Mesendoderm (in vitro differentiated cells): ENCODE measurements around the gene SRSF11.
"Not testable (repeated sequence)": the region's sequence is repeated elsewhere in the genome, so short reads cannot be mapped to it uniquely, and the experiment has no call there.

Source experiments
- DNase-seq: peaks from one replicate; pipeline ENCODE4 v3.0.0; 2013
- H2AK5ac ChIP-seq: 2 replicates; pipeline ENCODE4 v1.6.1; 2013; ENCODE audit warnings: low read length, inconsistent platforms
- H2BK120ac ChIP-seq: 2 replicates; pipeline ENCODE4 v1.6.1; 2013; ENCODE audit warnings: low read depth, mild to moderate bottlenecking, low read length, moderate library complexity, mixed read lengths
- H2BK15ac ChIP-seq: replicated peaks from 2 replicates; pipeline ENCODE4 v1.6.1; 2013; ENCODE audit warnings: low read depth, mild to moderate bottlenecking, moderate library complexity
- H2BK5ac ChIP-seq: 2 replicates; pipeline ENCODE4 v1.6.1; 2013; ENCODE audit warnings: low read length, inconsistent platforms
- H3K18ac ChIP-seq: 2 replicates; pipeline ENCODE4 v1.6.1; 2013; ENCODE audit warnings: mild to moderate bottlenecking, low read length, mixed read lengths
- H3K23ac ChIP-seq: one replicate; pipeline ENCODE4 v1.6.1; 2013; ENCODE audit warnings: low read length
- H3K27ac ChIP-seq: 2 replicates; pipeline ENCODE4 v1.5.1; 2013; ENCODE audit warnings: low read depth, mild to moderate bottlenecking, inconsistent platforms, low read length, moderate library complexity
- H3K27me3 ChIP-seq: 2 replicates; pipeline ENCODE4 v1.6.1; 2013; ENCODE audit warnings: low read length, control low read depth, mild to moderate bottlenecking, inconsistent platforms; ENCODE audit not compliant: insufficient read depth, poor library complexity
- H3K36me3 ChIP-seq: 2 replicates; pipeline ENCODE4 v1.6.1; 2013; ENCODE audit warnings: low read length, inconsistent platforms; ENCODE audit not compliant: control insufficient read depth, insufficient read depth
- H3K4ac ChIP-seq: one replicate; pipeline ENCODE4 v1.6.1; 2013; ENCODE audit warnings: low read depth, mild to moderate bottlenecking, low read length, moderate library complexity
- H3K4me1 ChIP-seq: 2 replicates; pipeline ENCODE4 v1.6.1; 2013; ENCODE audit warnings: low read depth, low read length, inconsistent platforms; ENCODE audit not compliant: control insufficient read depth
- H3K4me2 ChIP-seq: 2 replicates; pipeline ENCODE4 v1.6.1; 2013; ENCODE audit warnings: low read length
- H3K4me3 ChIP-seq: 2 replicates; pipeline ENCODE4 v1.5.1; 2013; ENCODE audit warnings: mild to moderate bottlenecking, low read length
- H3K56ac ChIP-seq: one replicate; pipeline ENCODE4 v1.6.1; 2013; ENCODE audit warnings: low read length
- H3K79me1 ChIP-seq: 2 replicates; pipeline ENCODE4 v1.6.1; 2013; ENCODE audit warnings: low read length, inconsistent platforms
- H3K79me2 ChIP-seq: 2 replicates; pipeline ENCODE4 v1.6.1; 2013; ENCODE audit warnings: mild to moderate bottlenecking, low read length; ENCODE audit not compliant: control insufficient read depth, insufficient read depth
- H3K9ac ChIP-seq: 2 replicates; pipeline ENCODE4 v1.6.1; 2013; ENCODE audit warnings: low read length, inconsistent platforms
- H4K5ac ChIP-seq: one replicate; pipeline ENCODE4 v1.6.1; 2013; ENCODE audit warnings: low read length
- H4K8ac ChIP-seq: one replicate; pipeline ENCODE4 v1.6.1; 2013; ENCODE audit warnings: low read depth, mild to moderate bottlenecking, control low read depth, low read length, moderate library complexity
- WGBS: extraction: QIAGEN DNeasy Blood & Tissue Kit; methylation state at CpG from one replicate; pipeline ENCODE4 v1.1.7; 2013; ENCODE audit warnings: low lambda C conversion rate, missing lambda C conversion rate; ENCODE audit not compliant: insufficient coverage; ENCODE audit errors: extremely low coverage; 5-methylcytosine and 5-hydroxymethylcytosine counted together

Gene SRSF11

DNA sequence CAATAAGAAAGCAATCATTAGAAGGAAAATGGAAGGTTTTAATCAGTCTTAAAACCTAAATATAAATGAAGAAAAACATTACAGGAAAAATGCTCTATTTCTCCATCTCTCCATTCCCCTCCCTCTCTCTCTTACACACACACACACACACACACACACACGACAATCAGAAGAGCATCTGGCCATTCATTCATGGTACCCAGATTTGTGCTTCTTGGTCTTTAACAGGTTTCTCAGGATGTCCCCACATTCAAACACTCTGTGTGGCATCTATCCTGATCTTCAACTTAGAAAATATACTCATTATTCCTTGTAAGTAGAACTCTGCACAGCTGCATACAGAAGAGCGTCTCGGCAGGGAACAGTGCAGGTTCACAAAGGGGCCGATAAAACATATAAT, 16.6 kb upstream of the SRSF11 start:
- Histone ChIP-seq H3K4me2 (peak overlapping the region; percentile 69), H3K79me1 (peaks cover 6% of the 10 kb centered on the region), H2BK120ac (no peak overlapping the region), H3K4ac (no peak overlapping the region), H3K79me2 (peaks cover 43% of the 10 kb centered on the region), H4K5ac (no peak overlapping the region), H3K27me3 (no peaks in the 10 kb centered on the region), H4K8ac (no peak overlapping the region), H3K56ac (peak overlapping the region; percentile 96), H2AK5ac (no peak overlapping the region), H3K4me1 (peaks cover 2% of the 10 kb centered on the region), H3K18ac (no peak overlapping the region), H3K23ac (no peak overlapping the region), H3K36me3 (no peaks in the 10 kb centered on the region), H2BK15ac (no peak overlapping the region), H3K4me3 (peak overlapping the region; percentile 79), H3K27ac (no peak overlapping the region), H2BK5ac (no peak overlapping the region), H3K9ac (peak overlapping the region; percentile 82)
- WGBS = no CpG with 5 or more reads among the region's 4 CpGs
- peak; percentile 11 for DNase-seq

DNA sequence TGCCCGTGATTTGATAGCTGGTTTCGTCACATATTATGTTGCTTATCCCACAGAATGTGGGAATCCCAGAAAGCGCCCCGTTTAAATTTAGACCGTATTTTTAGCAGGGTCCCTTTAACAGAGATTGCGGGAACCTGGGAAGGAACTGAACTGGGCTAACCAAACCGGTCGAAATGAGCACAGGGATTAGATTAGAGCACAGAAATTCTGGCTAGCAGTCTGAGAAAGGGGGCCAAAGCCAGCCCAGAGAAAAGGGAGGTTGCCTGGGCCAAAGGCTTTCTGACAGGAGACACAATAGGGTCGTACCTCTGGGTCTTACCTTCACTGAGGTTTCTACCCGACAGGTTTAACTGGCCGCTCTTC, 16.1 kb upstream of the SRSF11 start:
- H3K27me3 ChIP-seq = no peaks in the 10 kb centered on the region
- H3K36me3 ChIP-seq = no peaks in the 10 kb centered on the region
- WGBS = no CpG with 5 or more reads among the region's 11 CpGs
- no peak overlapping the region for H3K23ac ChIP-seq
- no peak for DNase-seq
- H2BK5ac ChIP-seq = no peak overlapping the region
- peak overlapping the region; percentile 82 for H3K9ac ChIP-seq
- peak overlapping the region; percentile 96 for H3K56ac ChIP-seq
- H3K4me3 ChIP-seq = peak overlapping the region; percentile 79
- peaks cover 46% of the 10 kb centered on the region for H3K79me2 ChIP-seq
- H2AK5ac ChIP-seq = no peak overlapping the region
- H4K8ac ChIP-seq = no peak overlapping the region
- no peak overlapping the region for H2BK15ac ChIP-seq
- H3K79me1 ChIP-seq = peaks cover 6% of the 10 kb centered on the region
- H3K27ac ChIP-seq = no peak overlapping the region
- peak overlapping the region; percentile 69 for H3K4me2 ChIP-seq
- H2BK120ac ChIP-seq = no peak overlapping the region
- H4K5ac ChIP-seq = no peak overlapping the region
- no peak overlapping the region for H3K18ac ChIP-seq
- H3K4ac ChIP-seq = no peak overlapping the region
- H3K4me1 ChIP-seq = peaks cover 2% of the 10 kb centered on the region

DNA sequence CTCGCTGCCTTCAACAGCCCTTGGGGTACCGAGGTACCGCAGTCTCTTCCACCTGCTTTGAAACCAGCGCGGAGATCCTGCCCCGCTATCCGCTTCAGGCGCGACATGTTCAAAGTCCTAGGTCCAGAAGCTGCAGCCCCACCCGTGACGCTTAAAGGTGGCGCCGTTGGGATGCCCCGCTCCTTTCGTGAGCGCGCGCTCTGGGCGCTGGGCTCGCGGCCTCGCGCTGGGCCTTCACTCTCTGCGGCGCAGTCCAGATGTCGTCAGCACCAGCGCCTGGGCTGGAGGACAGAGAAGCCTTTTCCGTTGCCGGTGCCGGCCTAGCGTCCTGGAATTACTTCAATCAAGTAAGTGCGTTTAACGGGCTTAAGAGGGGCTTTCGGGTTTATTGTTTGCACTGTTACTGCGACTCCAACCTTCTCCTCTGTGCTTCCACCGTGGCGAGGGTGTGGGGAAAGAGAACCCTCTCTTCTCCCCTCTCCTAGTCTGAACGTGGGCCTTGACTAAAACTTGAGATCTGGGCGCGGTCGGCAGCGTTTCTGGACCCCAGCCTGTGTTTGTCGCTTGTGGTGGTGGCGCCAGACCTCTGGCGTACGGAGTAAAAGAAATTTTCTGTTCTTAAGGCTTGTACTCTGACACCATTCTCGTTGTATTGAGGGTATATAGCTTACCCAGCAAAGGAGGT, 15.6 kb upstream of the SRSF11 start, which contains the start of gene LRRC40:
Gene LRRC40, minus strand, starts transcription at position 146 of the 685 bp plus-strand sequence. Its CDS starts 39 bp downstream, at position 107.
- no peaks in the 10 kb centered on the region for H3K36me3 ChIP-seq

DNA sequence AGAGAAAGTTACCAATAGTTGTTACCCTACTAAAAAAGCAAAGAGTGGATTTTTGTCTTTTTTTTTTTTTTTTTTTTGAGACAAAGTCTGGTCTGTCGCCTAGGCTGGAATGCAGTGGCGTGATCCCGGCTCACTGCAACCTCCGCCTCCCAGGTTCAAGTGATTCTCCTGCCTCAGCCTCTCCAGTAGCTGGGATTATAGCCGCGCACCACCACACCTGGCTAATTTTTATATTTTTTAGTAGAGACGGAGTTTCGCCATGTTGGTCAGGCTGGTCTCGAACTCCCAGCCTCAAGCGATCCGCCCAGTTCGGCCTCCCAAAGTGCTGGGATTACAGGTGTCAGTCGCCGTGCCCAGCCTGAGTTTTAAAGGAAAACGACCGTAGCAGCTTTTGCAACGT, 14.3 kb upstream of the SRSF11 start:
- not testable (repeated sequence) for H3K4ac ChIP-seq, H3K4me1 ChIP-seq, H3K4me3 ChIP-seq, DNase-seq, H2BK120ac ChIP-seq, H3K23ac ChIP-seq, H3K79me1 ChIP-seq, H3K27ac ChIP-seq, H4K5ac ChIP-seq, H3K4me2 ChIP-seq, H3K56ac ChIP-seq, H2BK5ac ChIP-seq, H2BK15ac ChIP-seq, H3K36me3 ChIP-seq, H3K18ac ChIP-seq, H3K27me3 ChIP-seq, H2AK5ac ChIP-seq
- H3K9ac ChIP-seq = peak overlapping the region; percentile 96
- peaks cover 54% of the 10 kb centered on the region for H3K79me2 ChIP-seq
- no CpG with 5 or more reads among the region's 17 CpGs for WGBS
- H4K8ac ChIP-seq = peak overlapping the region; percentile 76

More for the DNA sequence above, 15.6 kb upstream of the SRSF11 start, which contains the start of gene LRRC40:
- Histone ChIP-seq H2AK5ac (no peak within 1 kb of the TSS), H3K27ac (peak within 1 kb of the TSS; percentile 69), H2BK5ac (no peak within 1 kb of the TSS), H4K8ac (no peak within 1 kb of the TSS), H3K79me2 (peaks cover 52% of the 10 kb centered on the region), H4K5ac (peak within 1 kb of the TSS; percentile 72), H3K4ac (no peak within 1 kb of the TSS), H3K4me1 (peaks cover 2% of the 10 kb centered on the region), H3K9ac (peak within 1 kb of the TSS; percentile 96), H3K79me1 (peaks cover 6% of the 10 kb centered on the region), H2BK120ac (no peak within 1 kb of the TSS), H3K18ac (peak within 1 kb of the TSS; percentile 78), H3K27me3 (no peaks in the 10 kb centered on the region), H2BK15ac (no peak within 1 kb of the TSS), H3K4me3 (peak within 1 kb of the TSS; percentile 95), H3K4me2 (peak within 1 kb of the TSS; percentile 69), H3K56ac (peak within 1 kb of the TSS; percentile 98), H3K23ac (no peak within 1 kb of the TSS)
- DNase-seq = peak; percentile 98
- WGBS = no CpG with 5 or more reads among the region's 47 CpGs

DNA sequence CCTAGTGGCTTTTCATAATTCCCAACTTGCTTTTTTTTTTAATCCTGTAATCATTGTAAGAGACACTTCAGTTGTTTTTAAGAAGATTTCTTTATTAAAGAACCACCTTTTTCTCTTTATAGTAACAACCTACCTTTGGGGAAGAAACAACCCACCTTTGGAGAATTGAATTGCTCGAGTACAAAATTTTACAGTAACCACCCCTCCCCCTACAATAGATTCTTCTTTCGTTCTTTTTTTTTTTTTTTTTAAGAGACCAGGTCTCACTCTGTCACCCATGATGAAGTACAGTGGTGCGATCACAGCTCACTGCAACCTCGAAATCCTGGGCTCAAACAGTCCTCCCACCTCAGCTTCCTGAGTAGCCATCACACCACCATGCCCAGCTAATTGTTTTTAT, 13.7 kb upstream of the SRSF11 start:
- H3K4ac ChIP-seq = no peak overlapping the region
- H3K36me3 ChIP-seq = no peaks in the 10 kb centered on the region
- H2BK5ac ChIP-seq = no peak overlapping the region
- H4K8ac ChIP-seq = no peak overlapping the region
- no peak overlapping the region for H2BK15ac ChIP-seq
- H4K5ac ChIP-seq = no peak overlapping the region
- no peak overlapping the region for H3K23ac ChIP-seq
- WGBS = no CpG with 5 or more reads among the region's 4 CpGs
- no peak overlapping the region for H3K4me3 ChIP-seq
- no peak overlapping the region for H3K56ac ChIP-seq
- H3K4me2 ChIP-seq = no peak overlapping the region
- no peak overlapping the region for H3K9ac ChIP-seq
- no peak overlapping the region for H2AK5ac ChIP-seq
- peaks cover 54% of the 10 kb centered on the region for H3K79me2 ChIP-seq
- peaks cover 2% of the 10 kb centered on the region for H3K4me1 ChIP-seq
- DNase-seq = no peak
- peaks cover 6% of the 10 kb centered on the region for H3K79me1 ChIP-seq
- H3K27ac ChIP-seq = no peak overlapping the region
- no peak overlapping the region for H2BK120ac ChIP-seq
- H3K18ac ChIP-seq = no peak overlapping the region
- H3K27me3 ChIP-seq = no peaks in the 10 kb centered on the region

DNA sequence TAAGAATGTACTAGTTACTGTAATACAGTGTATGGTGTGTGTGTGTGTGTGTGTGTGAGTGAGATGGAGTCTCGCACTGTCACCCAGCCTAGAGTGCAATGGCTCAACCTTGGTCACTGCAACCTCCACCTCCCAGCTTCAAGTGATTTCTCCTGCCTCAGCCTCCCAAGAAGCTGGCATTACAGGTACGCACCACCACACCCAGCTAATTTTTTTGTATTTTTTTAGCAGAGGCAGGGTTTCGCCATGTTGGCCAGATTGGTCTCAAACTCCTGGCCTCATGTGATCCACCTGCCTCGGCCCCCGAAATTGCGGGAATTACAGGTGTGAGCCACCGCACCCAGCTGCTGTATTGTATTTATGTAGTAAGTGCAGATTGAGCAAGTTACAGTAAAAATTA, 12.9 kb upstream of the SRSF11 start:
- Histone ChIP-seq H3K9ac (no peak overlapping the region), H2BK15ac (no peak overlapping the region), H3K79me1 (peaks cover 6% of the 10 kb centered on the region), H3K79me2 (peaks cover 53% of the 10 kb centered on the region), H3K23ac (no peak overlapping the region), H3K4ac (no peak overlapping the region), H3K4me1 (peaks cover 2% of the 10 kb centered on the region), H3K4me2 (no peak overlapping the region), H3K56ac (no peak overlapping the region), H3K36me3 (no peaks in the 10 kb centered on the region), H2BK120ac (no peak overlapping the region), H4K5ac (no peak overlapping the region), H2BK5ac (no peak overlapping the region), H3K27ac (no peak overlapping the region), H4K8ac (no peak overlapping the region), H3K27me3 (no peaks in the 10 kb centered on the region), H3K4me3 (no peak overlapping the region), H2AK5ac (no peak overlapping the region), H3K18ac (no peak overlapping the region)
- no CpG with 5 or more reads among the region's 7 CpGs for WGBS
- no peak for DNase-seq
